OCI-LY1 (cell line): ENCODE results near the gene ROCK1.

Experiments used
- H2AFZ ChIP-seq: fragments of 200-600 bp; sonication (generic), shearing (Covaris generic); 2 replicates; pipeline ENCODE4 v1.6.0; 2014; ENCODE audit warnings: antibody characterized with exemption, mild to moderate bottlenecking, low read length
- H3F3A ChIP-seq: fragments of 200-600 bp; sonication (generic), shearing (Covaris generic); 2 replicates; pipeline ENCODE4 v1.6.0; 2014; ENCODE audit warnings: mild to moderate bottlenecking, antibody characterized with exemption, low read length, moderate library complexity; ENCODE audit not compliant: insufficient read depth
- H3K27ac ChIP-seq: fragments of 200-600 bp; sonication (generic); 2 replicates; pipeline ENCODE4 v1.5.1; 2014; ENCODE audit warnings: low read length, mixed run types, mild to moderate bottlenecking, low read depth; ENCODE audit not compliant: poor library complexity, severe bottlenecking
- H3K27me3 ChIP-seq: fragments of 200-600 bp; sonication (generic); 2 replicates; pipeline ENCODE4 v1.6.0; 2014; ENCODE audit warnings: antibody characterized with exemption, mild to moderate bottlenecking, low read length, moderate library complexity; ENCODE audit not compliant: insufficient read depth
- H3K36me3 ChIP-seq: fragments of 200-600 bp; sonication (generic); 2 replicates; pipeline ENCODE4 v1.6.1; 2014; ENCODE audit warnings: mild to moderate bottlenecking, antibody characterized with exemption, low read length, moderate library complexity, mixed read lengths; ENCODE audit not compliant: insufficient read depth
- H3K4me1 ChIP-seq: fragments of 200-600 bp; sonication (generic); 2 replicates; pipeline ENCODE4 v1.5.1; 2014; ENCODE audit warnings: mild to moderate bottlenecking, low read length, moderate library complexity; ENCODE audit not compliant: insufficient read depth, severe bottlenecking
- H3K4me2 ChIP-seq: fragments of 200-600 bp; sonication (generic), shearing (Covaris generic); 2 replicates; pipeline ENCODE4 v1.6.1; 2014; ENCODE audit warnings: low read length
- H3K4me3 ChIP-seq: fragments of 200-600 bp; sonication (generic); 2 replicates; pipeline ENCODE4 v1.5.1; 2014; ENCODE audit warnings: low read length, low read depth, mild to moderate bottlenecking, mixed read lengths; ENCODE audit not compliant: poor library complexity, severe bottlenecking
- H3K79me2 ChIP-seq: fragments of 200-600 bp; shearing (Covaris generic); 2 replicates; pipeline ENCODE4 v1.6.1; 2016; ENCODE audit warnings: mixed run types, low read length, mixed read lengths; ENCODE audit not compliant: insufficient read depth
- H3K9ac ChIP-seq: fragments of 200-600 bp; sonication (generic), shearing (Covaris generic); 2 replicates; pipeline ENCODE4 v1.6.1; 2014; ENCODE audit warnings: mild to moderate bottlenecking, low read length, mixed read lengths
- H3K9me2 ChIP-seq: fragments of 200-600 bp; sonication (generic), shearing (Covaris generic); 2 replicates; pipeline ENCODE4 v1.6.1; 2014; ENCODE audit warnings: low read depth, mild to moderate bottlenecking, low read length, mixed read lengths
- H3K9me3 ChIP-seq: fragments of 200-600 bp; shearing (Covaris generic); 2 replicates; pipeline ENCODE4 v1.6.1; 2014; ENCODE audit warnings: low read length, mixed read lengths
- H4K20me1 ChIP-seq: fragments of 200-600 bp; sonication (generic), shearing (Covaris generic); 2 replicates; pipeline ENCODE4 v1.6.0; 2016; ENCODE audit warnings: mild to moderate bottlenecking, low read length; ENCODE audit not compliant: insufficient read depth
- CTCF ChIP-seq: fragments of 200-600 bp; sonication (generic), shearing (Covaris generic); IDR thresholded peaks from 2 replicates; pipeline ENCODE4 v1.5.1; 2017; ENCODE audit warnings: mild to moderate bottlenecking, antibody characterized with exemption, low read length, moderate library complexity, mixed read lengths
- EZH2 ChIP-seq: fragments of 200-600 bp; sonication (generic), shearing (Covaris generic); IDR thresholded peaks from 2 replicates; pipeline ENCODE4 v1.8.0; 2017; ENCODE audit warnings: borderline replicate concordance, mixed run types, mild to moderate bottlenecking, antibody characterized with exemption, low read length, moderate library complexity, mixed read lengths

Gene ROCK1

GRCh38 chr18:21063011-21063410 lies 48.6 kb downstream of the ROCK1 start:
- Histone ChIP-seq H3K79me2 (peaks cover 14% of the 10 kb centered on the region), H3K9me2 (no peaks in the 10 kb centered on the region), H3K27ac (no peak overlapping the region), H3K36me3 (peaks cover 27% of the 10 kb centered on the region; the same call in 1 of the 2 replicates), H3K4me1 (no peaks in the 10 kb centered on the region), H3F3A (no peaks in the 10 kb centered on the region), H3K9me3 (no peaks in the 10 kb centered on the region), H3K4me3 (no peak overlapping the region), H3K4me2 (no peak overlapping the region), H3K9ac (no peak overlapping the region), H4K20me1 (no peaks in the 10 kb centered on the region), H3K27me3 (no peaks in the 10 kb centered on the region), H2AFZ (no peak overlapping the region)
- TF ChIP-seq EZH2 (no peak), CTCF (no peak)

GRCh38 chr18:21057112-21057511 lies 54.5 kb downstream of the ROCK1 start:
- no peaks in the 10 kb centered on the region for H4K20me1 ChIP-seq
- H3K4me2 ChIP-seq = no peak overlapping the region
- peaks cover 25% of the 10 kb centered on the region for H3K79me2 ChIP-seq

GRCh38 chr18:21056545-21056944 lies 55.1 kb downstream of the ROCK1 start:
- peaks cover 25% of the 10 kb centered on the region for H3K79me2 ChIP-seq

More at GRCh38 chr18:21057112-21057511, 54.5 kb downstream of the ROCK1 start:
- no peaks in the 10 kb centered on the region for H3K27me3 ChIP-seq
- H3K9me3 ChIP-seq = no peaks in the 10 kb centered on the region
- H2AFZ ChIP-seq = no peak overlapping the region
- H3K36me3 ChIP-seq = peaks cover 20% of the 10 kb centered on the region; the same call in 1 of the 2 replicates
- no peaks in the 10 kb centered on the region for H3F3A ChIP-seq
- no peak overlapping the region for H3K4me3 ChIP-seq
- H3K4me1 ChIP-seq = peaks cover 5% of the 10 kb centered on the region
- no peaks in the 10 kb centered on the region for H3K9me2 ChIP-seq
- H3K9ac ChIP-seq = no peak overlapping the region
- TF ChIP-seq EZH2 = no peak
- no peak for TF ChIP-seq CTCF
- H3K27ac ChIP-seq = no peak overlapping the region

More at GRCh38 chr18:21056545-21056944, 55.1 kb downstream of the ROCK1 start:
- no peak overlapping the region for H3K9ac ChIP-seq
- no peak overlapping the region for H3K27ac ChIP-seq
- no peak overlapping the region for H3K4me3 ChIP-seq
- no peaks in the 10 kb centered on the region for H3F3A ChIP-seq
- no peaks in the 10 kb centered on the region for H4K20me1 ChIP-seq
- no peak overlapping the region for H3K4me2 ChIP-seq
- H3K9me2 ChIP-seq = no peaks in the 10 kb centered on the region
- H3K36me3 ChIP-seq = peaks cover 14% of the 10 kb centered on the region; the same call in 1 of the 2 replicates
- H3K4me1 ChIP-seq = peaks cover 5% of the 10 kb centered on the region
- no peak overlapping the region for H2AFZ ChIP-seq
- no peaks in the 10 kb centered on the region for H3K27me3 ChIP-seq
- no peak for TF ChIP-seq CTCF
- no peak for TF ChIP-seq EZH2
- no peaks in the 10 kb centered on the region for H3K9me3 ChIP-seq
